ENCODE results near the gene PKNOX2. TPM values are rescaled to one million over a fixed set of nuclear protein-coding genes. Genes with fewer than 3 reads are reported as not detected.

The PKNOX2 gene
- total and polyA plus RNA-seq, 2 of the 4 experiments (the other 2 are of a cell fraction) = 0.72 to 2.3 TPM

DNA sequence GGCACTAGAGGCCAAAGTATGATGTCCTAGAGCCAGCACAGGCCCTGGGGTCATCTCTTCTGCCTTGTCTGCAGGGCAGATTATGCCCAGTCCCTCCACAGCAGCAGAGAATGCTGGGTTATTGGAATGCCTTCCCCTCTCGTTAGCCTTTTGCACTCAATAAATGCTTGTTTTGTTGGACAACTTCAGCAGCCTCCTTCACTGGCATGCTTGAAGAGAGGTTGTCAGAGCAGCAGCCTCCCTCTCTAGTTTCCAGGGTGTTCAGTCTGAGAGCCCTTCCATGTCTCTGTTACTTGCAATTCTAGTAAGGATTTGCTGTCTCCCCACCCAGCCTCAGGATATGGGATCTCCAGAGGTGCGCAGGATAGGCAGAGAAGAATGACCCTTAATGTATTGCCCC, 82.9 kb downstream of the PKNOX2 start:
- no peak overlapping the region for H3K27ac ChIP-seq (ENCODE audit: insufficient read depth, low read length)
- H3K18ac ChIP-seq (ENCODE audit: low read depth, low read length) = no peak overlapping the region
- H3K4me2 ChIP-seq (ENCODE audit: low read depth, low read length) = no peak overlapping the region
- H3K14ac ChIP-seq (replicated peaks; ENCODE audit: low read depth, low read length) = no peak overlapping the region
- H3K9me3 ChIP-seq (ENCODE audit: control insufficient read depth, insufficient read depth, low read length) = no peaks in the 10 kb centered on the region
- H3K4ac ChIP-seq (ENCODE audit: low read depth, low read length) = peak overlapping the region; percentile 16; the same call in 1 of the 2 replicates
- no peak overlapping the region for H2AK9ac ChIP-seq (replicated peaks; ENCODE audit: low read depth, low read length, poor library complexity)
- peaks cover 4% of the 10 kb centered on the region; the same call in 1 of the 2 replicates for H3K4me1 ChIP-seq (ENCODE audit: control insufficient read depth, insufficient read depth, low read length)
- no peak overlapping the region for H2BK15ac ChIP-seq (ENCODE audit: low read depth, low read length)
- in situ Hi-C loops (cut with MboI; ENCODE audit: low sequenced_read_pairs) = no loop called here
- intact Hi-C loops (cut with micrococcal nuclease) = no loop called here
- H3K9me1 ChIP-seq (ENCODE audit: insufficient read depth, low read length) = peaks cover 4% of the 10 kb centered on the region; the same call in 1 of the 2 replicates
- H3K79me1 ChIP-seq (ENCODE audit: low read depth in 1 of 2, low read length in 2 of 2) = no peaks in the 10 kb centered on the region
- ChIA-PET POLR2A (ENCODE audit: unreplicated experiment) (no interaction called here), CTCF (no interaction called here)
- no peak overlapping the region for H2BK20ac ChIP-seq (ENCODE audit: low read depth, low read length)
- no peak overlapping the region for H2AFZ ChIP-seq (replicated peaks; ENCODE audit: low read length, poor library complexity)
- no peaks in the 10 kb centered on the region for H3K27me3 ChIP-seq (ENCODE audit: control insufficient read depth, insufficient read depth, low read length)
- TF ChIP-seq, protein P1, sequence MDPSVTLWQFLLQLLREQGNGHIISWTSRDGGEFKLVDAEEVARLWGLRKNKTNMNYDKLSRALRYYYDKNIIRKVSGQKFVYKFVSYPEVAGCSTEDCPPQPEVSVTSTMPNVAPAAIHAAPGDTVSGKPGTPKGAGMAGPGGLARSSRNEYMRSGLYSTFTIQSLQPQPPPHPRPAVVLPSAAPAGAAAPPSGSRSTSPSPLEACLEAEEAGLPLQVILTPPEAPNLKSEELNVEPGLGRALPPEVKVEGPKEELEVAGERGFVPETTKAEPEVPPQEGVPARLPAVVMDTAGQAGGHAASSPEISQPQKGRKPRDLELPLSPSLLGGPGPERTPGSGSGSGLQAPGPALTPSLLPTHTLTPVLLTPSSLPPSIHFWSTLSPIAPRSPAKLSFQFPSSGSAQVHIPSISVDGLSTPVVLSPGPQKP (IDR thresholded peaks at IDR 0.05; ENCODE audit: borderline replicate concordance, low read depth, low read length) = no peak
- no peak for TF ChIP-seq FOS (IDR thresholded peaks at IDR 0.05; ENCODE audit: low read depth, low read length)
- TF ChIP-seq RFX5 (IDR thresholded peaks at IDR 0.05; ENCODE audit: low read depth, low read length) = no peak
- no peak for TF ChIP-seq RCOR1 (IDR thresholded peaks at IDR 0.05; ENCODE audit: insufficient replicate concordance, low read length)
- no peak for TF ChIP-seq MXI1 (IDR thresholded peaks at IDR 0.05; ENCODE audit: borderline replicate concordance, low read depth, low read length)
- TF ChIP-seq CHD1 (IDR thresholded peaks at IDR 0.05; ENCODE audit: low read depth, low read length) = no peak
- TF ChIP-seq SMC3 (IDR thresholded peaks at IDR 0.05; ENCODE audit: low read depth, low read length) = no peak
- TF ChIP-seq BHLHE40 (IDR thresholded peaks at IDR 0.05; ENCODE audit: low read depth, low read length) = no peak
- no peak for TF ChIP-seq MAFK (IDR thresholded peaks at IDR 0.05; ENCODE audit: low read depth, low read length)
- TF ChIP-seq POLR2A (IDR thresholded peaks at IDR 0.05; ENCODE audit: low read depth, low read length) = no peak
- no peak for TF ChIP-seq NFE2L2 (IDR thresholded peaks at IDR 0.05; ENCODE audit: low read depth, low read length)
- TF ChIP-seq RAD21 (IDR thresholded peaks at IDR 0.05; ENCODE audit: low read length) = no peak
- no peak overlapping the region for H2BK120ac ChIP-seq (ENCODE audit: low read depth, low read length)
- H2BK5ac ChIP-seq (ENCODE audit: low read depth, low read length, poor library complexity, severe bottlenecking) = no peak overlapping the region
- H4K20me1 ChIP-seq (ENCODE audit: insufficient read depth, low read length) = no peaks in the 10 kb centered on the region
- H3K36me3 ChIP-seq (ENCODE audit: control insufficient read depth, insufficient read depth, low read length) = no peaks in the 10 kb centered on the region
- H3K23ac ChIP-seq (ENCODE audit: low read depth, low read length) = no peak overlapping the region
- H4K5ac ChIP-seq (ENCODE audit: low read depth, low read length) = no peak overlapping the region
- no TSS peak for BruUV-seq (replicated peaks)
- H4K91ac ChIP-seq (ENCODE audit: insufficient read depth, low read depth, low read length) = no peak overlapping the region
- H3K9ac ChIP-seq (ENCODE audit: low read depth, low read length) = no peak overlapping the region
- 100% methylated on average over 1 of the region's 2 CpGs; no CpG with 5 or more reads in 1 of the 2 experiments for WGBS, 2 experiments (ENCODE audit: extremely low coverage in 2 of 2, insufficient read length in 1 of 2)
- DNase-seq (no peak), ATAC-seq (ENCODE audit: low read depth) (no peak)
- dilution Hi-C loops (cut with HindIII; ENCODE audit: low sequenced_read_pairs, unreplicated experiment) = no loop called here
- H3K4me3 ChIP-seq (ENCODE audit: insufficient read depth, low read depth, low read length) = no peak overlapping the region
- H2AK5ac ChIP-seq (ENCODE audit: low read depth, low read length) = no peak overlapping the region
- no peak overlapping the region for H3K56ac ChIP-seq (ENCODE audit: extremely low read depth, insufficient read depth, low read length)
- H4K8ac ChIP-seq (ENCODE audit: low read depth in 2 of 2, low read length in 2 of 2) = no peak overlapping the region

All from IMR-90 (cell line).